ENCODE data around the gene TAF15. TPM values are rescaled to one million over a fixed set of nuclear protein-coding genes. Genes with fewer than 3 reads are reported as not detected.
A peak's percentile ranks its signal among the peaks of the same experiment; 100 is the strongest.

TAF15 gene
- polyA plus RNA-seq, 1 of the 3 experiments (the other 2 are of a cell fraction): 78.0 TPM

DNA sequence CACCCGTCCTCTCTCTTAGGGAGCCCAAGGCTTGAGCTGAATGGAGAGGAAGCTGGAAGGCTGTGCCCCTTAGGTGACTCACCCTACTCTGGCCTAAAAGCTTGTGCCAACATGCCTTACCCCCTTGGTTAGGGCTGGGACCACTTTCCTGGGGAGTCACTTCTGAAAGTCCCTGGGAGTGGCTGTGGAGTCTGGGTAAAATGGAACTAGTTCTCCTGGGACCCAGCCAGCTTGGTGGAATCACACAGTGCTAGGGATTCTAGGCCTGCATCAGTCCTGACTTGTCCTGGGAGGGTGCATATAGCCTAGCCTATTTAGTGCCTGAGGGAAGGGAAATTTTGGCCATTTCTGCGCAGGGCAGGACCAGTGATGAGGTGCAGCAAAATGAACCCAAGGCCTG lies 24.4 kb upstream of the TAF15 start:
- peaks cover 11% of the 10 kb centered on the region; the same call in 1 of the 2 replicates for H3K27me3 ChIP-seq (ENCODE audit: insufficient read depth)

DNA sequence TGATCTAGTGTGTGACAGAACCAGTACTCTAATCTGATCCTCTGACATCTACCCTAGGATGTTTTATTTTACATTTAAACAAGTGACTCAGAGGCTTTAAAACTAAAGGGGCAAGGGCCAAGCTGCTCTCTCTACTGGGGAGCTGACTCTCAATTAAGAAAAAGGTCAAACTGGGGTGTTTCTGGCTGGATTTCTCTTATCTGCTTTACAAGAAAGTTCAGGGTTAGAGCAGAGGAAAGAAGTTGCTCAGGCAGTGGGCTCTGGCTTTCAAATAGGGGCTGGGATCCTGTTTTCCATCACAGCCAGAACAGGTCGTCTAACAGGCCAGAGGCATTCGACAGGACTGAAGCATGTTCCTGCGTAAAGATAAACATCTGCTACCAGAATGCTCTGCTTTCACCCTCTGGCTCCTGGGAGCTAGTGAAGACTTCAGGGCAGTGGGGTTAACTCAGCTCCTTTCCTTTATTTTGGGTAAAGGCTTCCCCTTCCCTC lies 22.3 kb upstream of the TAF15 start:
- no peaks in the 10 kb centered on the region for H3K79me2 ChIP-seq (ENCODE audit: insufficient read depth)
- H3K4me1 ChIP-seq (ENCODE audit: control insufficient read depth in 1 of 2, insufficient read depth in 2 of 2, low read depth in 1 of 2, low read length in 1 of 2): peaks cover 0 to 48% of the 10 kb centered on the region in 2 experiments; a peak in 3 of 4 replicates
- H3K9ac ChIP-seq: no peak overlapping the region
- H2AFZ ChIP-seq (ENCODE audit: low read depth): no peak overlapping the region
- no peak overlapping the region for H3K4me3 ChIP-seq (ENCODE audit: low read depth in 2 of 2, low read length in 1 of 2)
- no peaks in the 10 kb centered on the region for H3K36me3 ChIP-seq (replicated peaks in 1 of 2; ENCODE audit: control insufficient read depth in 1 of 2, insufficient read depth in 2 of 2, low read length in 1 of 2)
- peaks cover 9% of the 10 kb centered on the region for H3F3A ChIP-seq (replicated peaks; ENCODE audit: insufficient read depth)
- 13% methylated on average over 3 of the region's 3 CpGs for WGBS (ENCODE audit: low lambda C conversion rate)
- no peak; the same call in 1 of the 2 replicates for TF ChIP-seq RFX5 (IDR thresholded peaks at IDR 0.05; ENCODE audit: low read length)
- TF ChIP-seq GABPA (IDR thresholded peaks at IDR 0.05; ENCODE audit: low read depth): no peak
- TF ChIP-seq RAD21 (IDR thresholded peaks at IDR 0.05; ENCODE audit: low read length): no peak; the same call in none of the 2 replicates
- TF ChIP-seq CHD2 (IDR thresholded peaks at IDR 0.05; ENCODE audit: low read length, partially characterized antibody): peak; percentile 89
- peak; percentile 63; the same call in 1 of the 2 replicates for TF ChIP-seq FOXJ3 (CRISPR knock-in tag; IDR thresholded peaks at IDR 0.05)
- TF ChIP-seq SMC3 (IDR thresholded peaks at IDR 0.05; ENCODE audit: low read depth, low read length): no peak
- TF ChIP-seq YY1 (IDR thresholded peaks at IDR 0.05; ENCODE audit: low read depth): no peak
- TF ChIP-seq, protein P1, sequence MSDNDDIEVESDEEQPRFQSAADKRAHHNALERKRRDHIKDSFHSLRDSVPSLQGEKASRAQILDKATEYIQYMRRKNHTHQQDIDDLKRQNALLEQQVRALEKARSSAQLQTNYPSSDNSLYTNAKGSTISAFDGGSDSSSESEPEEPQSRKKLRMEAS (IDR thresholded peaks at IDR 0.05; ENCODE audit: low read depth): 0 out of 2 replicates have a peak, but pooled peaks have one; percentile 32
- peak; percentile 59 for TF ChIP-seq TCF12 (IDR thresholded peaks at IDR 0.05)
- TF ChIP-seq MXI1 (IDR thresholded peaks at IDR 0.05; ENCODE audit: low read depth, low read length): peak; percentile 63
- TF ChIP-seq GATA2 (CRISPR knock-in tag; IDR thresholded peaks at IDR 0.05): peak; percentile 95
- TF ChIP-seq RXRA (IDR thresholded peaks at IDR 0.05; ENCODE audit: borderline replicate concordance, low read depth): no peak
- TF ChIP-seq EP300 (IDR thresholded peaks at IDR 0.05; ENCODE audit: borderline replicate concordance in 1 of 2, low read depth in 1 of 2, low read length in 1 of 2): peak in 1 of 2 experiments; percentile 93; a peak in 2 of 4 replicates
- no peak for TF ChIP-seq FOSL2 (IDR thresholded peaks at IDR 0.05; ENCODE audit: borderline replicate concordance, low read depth)
- TF ChIP-seq RCOR1 (IDR thresholded peaks at IDR 0.05; ENCODE audit: low read length): peak; percentile 96
- TF ChIP-seq POLR2AphosphoS5 (IDR thresholded peaks at IDR 0.05; ENCODE audit: low read depth, low read length): peak; percentile 20; the same call in 1 of the 2 replicates
- TF ChIP-seq TAF1 (IDR thresholded peaks at IDR 0.05; ENCODE audit: borderline replicate concordance, low read depth, low read length): no peak
- POLR2A ChIA-PET: interaction anchor here (0.9 to 1.5 kb wide), 3 partner anchors 10 to 17 kb away, joined by 3 to 5 read pairs (median 4); no protein-coding TSS in a partner anchor
- H3K9me3 ChIP-seq: no peaks in the 10 kb centered on the region
- no peak overlapping the region for H3K4me2 ChIP-seq
- peak; percentile 86 for DNase-seq
- peak overlapping the region; percentile 16 to 89; a peak in 3 of 4 replicates for H3K27ac ChIP-seq (ENCODE audit: low read depth in 2 of 2, low read length in 1 of 2)
- H4K20me1 ChIP-seq (ENCODE audit: insufficient read depth): no peaks in the 10 kb centered on the region
- no peaks in the 10 kb centered on the region for H3K9me2 ChIP-seq
- CTCF ChIA-PET: interaction anchor here (1.1 to 31.2 kb wide), 8 partner anchors 8 to 26 kb away, joined by 3 to 809 read pairs (median 9); partner anchors contain the start of genes C17orf50, MMP28 and TAF15
- peaks cover under 1% of the 10 kb centered on the region; the same call in 1 of the 2 replicates for H3K27me3 ChIP-seq (ENCODE audit: insufficient read depth)

More for the DNA sequence above, 24.4 kb upstream of the TAF15 start:
- peak overlapping the region in 1 of 2 experiments; percentile 7; a peak in 1 of 4 replicates for H3K27ac ChIP-seq (ENCODE audit: low read depth in 2 of 2, low read length in 1 of 2)
- no peaks in the 10 kb centered on the region for H4K20me1 ChIP-seq (ENCODE audit: insufficient read depth)
- H3K36me3 ChIP-seq (replicated peaks in 1 of 2; ENCODE audit: control insufficient read depth in 1 of 2, insufficient read depth in 2 of 2, low read length in 1 of 2): no peaks in the 10 kb centered on the region
- no peak for DNase-seq
- CTCF ChIA-PET: interaction anchor here (1.0 to 31.2 kb wide), 3 partner anchors 13 to 23 kb away, joined by 3 to 809 read pairs (median 100); partner anchors contain the start of gene TAF15
- no peak overlapping the region for H2AFZ ChIP-seq (ENCODE audit: low read depth)
- POLR2A ChIA-PET: interaction anchor here (2.1 kb wide), 1 partner anchor 24 kb away, joined by 12 read pairs; the partner anchor contains the start of gene TAF15
- peaks cover 9% of the 10 kb centered on the region for H3F3A ChIP-seq (replicated peaks; ENCODE audit: insufficient read depth)
- TF ChIP-seq RFX5 (IDR thresholded peaks at IDR 0.05; ENCODE audit: low read length) (no peak), TEAD4 (IDR thresholded peaks at IDR 0.05; ENCODE audit: borderline replicate concordance, insufficient read depth) (no peak), EZH2phosphoT487 (IDR thresholded peaks at IDR 0.05; ENCODE audit: borderline replicate concordance, low read depth) (no peak), TAF1 (IDR thresholded peaks at IDR 0.05; ENCODE audit: borderline replicate concordance, low read depth, low read length) (no peak), GABPA (IDR thresholded peaks at IDR 0.05; ENCODE audit: low read depth) (no peak)
- no peak overlapping the region for H3K9ac ChIP-seq
- peaks cover 0 to 44% of the 10 kb centered on the region in 2 experiments; a peak in 3 of 4 replicates for H3K4me1 ChIP-seq (ENCODE audit: control insufficient read depth in 1 of 2, insufficient read depth in 2 of 2, low read depth in 1 of 2, low read length in 1 of 2)
- no peak overlapping the region for H3K4me3 ChIP-seq (ENCODE audit: low read depth in 2 of 2, low read length in 1 of 2)
- H3K9me2 ChIP-seq: no peaks in the 10 kb centered on the region
- no peaks in the 10 kb centered on the region for H3K9me3 ChIP-seq
- no peak overlapping the region for H3K4me2 ChIP-seq
- H3K79me2 ChIP-seq (ENCODE audit: insufficient read depth): no peaks in the 10 kb centered on the region
- 89% methylated on average over 2 of the region's 2 CpGs for WGBS (ENCODE audit: low lambda C conversion rate)
